GM21423 (cell line): ENCODE measurements around the gene MEP1A.
"Not testable (repeated sequence)": the region's sequence is repeated elsewhere in the genome, so short reads cannot be mapped to it uniquely, and the experiment has no call there.

ENCODE experiments used
- ATAC-seq: cut with Tn5 transposase; IDR thresholded peaks from one replicate; pipeline ENCODE4 v1.9.1; 2021; ENCODE audit warnings: mild to moderate bottlenecking, moderate library complexity; ENCODE audit not compliant: unreplicated experiment

The MEP1A gene

GRCh38 chr6:46774736-46775135 lies 18.5 kb upstream of the MEP1A start:
- not testable (repeated sequence) for ATAC-seq

DNA sequence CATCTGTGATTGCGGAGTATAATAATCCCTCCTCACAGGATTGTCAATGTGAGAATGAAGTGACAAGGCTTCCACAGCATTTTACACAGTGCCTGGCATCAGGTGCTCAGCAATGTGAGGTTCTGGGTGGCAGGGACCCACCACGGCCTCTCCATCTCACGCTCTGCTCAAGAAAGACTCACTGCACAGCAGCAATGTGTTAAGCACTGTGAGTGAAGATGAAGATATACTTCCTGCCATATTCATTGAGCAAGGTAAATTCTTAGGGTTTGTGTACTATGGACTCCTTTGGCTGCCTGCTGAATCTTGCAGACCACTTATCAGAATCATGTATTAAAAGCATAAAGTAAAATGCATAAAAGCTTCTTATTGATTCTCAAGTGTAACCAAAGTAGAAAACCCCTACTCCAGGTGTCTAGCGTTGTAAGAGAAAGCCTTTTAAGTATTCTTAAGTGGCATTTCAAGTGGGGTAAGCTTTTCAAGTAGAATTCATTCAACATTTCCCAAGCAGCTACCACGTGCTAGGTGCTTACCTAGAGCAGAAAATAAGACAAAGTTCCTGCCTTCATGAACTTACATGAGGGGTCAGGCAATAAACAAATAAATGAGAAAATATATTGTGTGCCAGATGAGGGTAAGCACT lies 17.0 kb upstream of the MEP1A start:
- no peak for ATAC-seq

DNA sequence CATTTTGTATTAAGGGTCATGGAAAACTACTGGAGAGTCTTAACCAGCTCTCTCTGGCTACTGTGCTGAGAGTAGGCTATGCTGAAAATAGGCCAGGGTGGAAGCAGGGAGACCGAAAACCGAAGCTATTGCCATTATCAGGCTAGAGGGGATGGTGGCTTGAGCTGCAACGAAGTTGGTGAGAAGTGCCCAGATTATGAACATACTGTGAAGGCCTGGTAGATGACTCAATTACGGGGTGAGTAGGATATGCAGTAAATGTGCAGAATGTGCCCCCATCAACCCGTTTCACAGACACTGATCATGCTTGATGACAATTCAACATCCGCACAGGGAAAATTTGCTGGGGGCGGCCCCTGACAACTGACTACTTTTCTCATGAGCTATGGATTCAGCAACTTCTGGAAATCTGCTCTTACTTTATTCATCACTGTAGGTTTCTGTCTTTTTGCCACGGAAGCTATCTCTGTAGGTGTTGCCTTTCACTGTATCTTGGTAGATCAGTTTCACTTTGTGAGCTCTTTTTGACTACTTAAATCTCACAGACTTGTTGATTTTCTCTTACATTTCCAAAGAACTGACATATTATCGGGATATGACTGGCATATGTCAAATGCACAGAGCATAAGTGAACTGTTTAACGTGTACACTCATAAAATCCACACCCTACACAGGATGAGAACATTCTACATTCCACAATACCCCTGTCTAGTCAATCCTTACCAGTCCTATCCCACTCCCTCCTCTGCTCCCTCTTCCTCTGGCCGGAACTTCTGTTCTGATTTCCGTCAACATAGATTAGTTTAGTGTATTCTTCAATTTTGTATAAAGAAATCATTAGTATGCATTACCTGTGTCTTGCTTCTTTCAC lies 15.5 kb upstream of the MEP1A start:
- no peak for ATAC-seq

DNA sequence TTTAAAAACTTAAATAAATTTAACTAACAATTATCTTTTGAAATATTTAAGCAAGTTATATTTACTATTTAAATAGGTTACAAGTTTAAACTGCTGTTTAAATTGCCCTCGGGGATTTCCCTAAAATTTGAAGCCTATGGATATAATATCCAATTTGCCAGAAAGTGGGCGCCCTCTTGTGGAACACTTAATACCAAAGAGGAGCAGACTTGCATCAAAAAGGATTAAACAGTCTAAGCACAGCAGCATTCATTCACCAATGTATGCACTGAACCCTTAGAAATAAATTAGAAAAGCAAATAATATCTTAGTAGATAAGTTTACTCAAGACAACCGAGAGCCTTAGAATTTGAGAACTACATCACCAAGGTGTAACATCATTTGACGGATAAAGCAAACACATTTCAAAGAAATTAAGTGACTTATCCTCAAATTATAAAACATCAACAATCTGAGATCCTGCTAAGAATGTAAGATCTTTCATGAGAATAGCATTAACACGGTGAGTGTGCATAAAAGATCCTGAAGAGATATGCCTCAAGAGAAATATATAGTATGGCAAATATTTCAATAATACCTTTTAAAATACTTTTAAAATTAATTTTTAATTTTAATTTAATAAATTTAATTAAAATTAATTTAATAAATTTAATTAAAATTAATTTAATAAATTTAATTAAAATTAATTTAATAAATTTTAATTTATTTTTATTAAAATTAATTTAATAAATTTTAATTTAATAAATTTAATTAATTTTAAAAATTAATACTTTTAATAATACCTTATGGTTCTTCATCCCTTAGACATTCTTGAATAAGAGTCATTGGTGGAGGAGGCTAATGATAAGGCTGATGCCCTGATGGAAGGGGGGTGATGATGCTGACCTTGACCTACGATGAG lies 11.5 kb upstream of the MEP1A start:
- ATAC-seq = no peak

DNA sequence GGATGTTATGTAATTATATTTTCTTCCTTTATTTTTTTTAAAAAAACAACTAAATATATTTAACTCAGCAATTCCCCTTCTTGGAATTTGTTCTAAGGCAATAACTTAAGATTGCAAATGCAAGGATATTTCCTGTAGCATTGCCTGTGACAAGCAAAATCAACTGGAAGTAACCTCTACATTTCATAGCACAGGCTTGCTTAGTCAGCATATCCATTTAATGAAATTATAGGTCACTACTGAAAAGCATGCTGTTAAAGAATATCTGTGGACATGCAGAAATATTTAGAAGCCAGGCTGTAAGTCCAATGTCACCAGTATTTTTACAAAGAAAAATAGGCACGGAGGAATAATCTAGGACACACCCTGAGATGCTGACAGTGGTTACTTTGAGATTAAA lies 8.7 kb upstream of the MEP1A start:
- no peak for ATAC-seq

DNA sequence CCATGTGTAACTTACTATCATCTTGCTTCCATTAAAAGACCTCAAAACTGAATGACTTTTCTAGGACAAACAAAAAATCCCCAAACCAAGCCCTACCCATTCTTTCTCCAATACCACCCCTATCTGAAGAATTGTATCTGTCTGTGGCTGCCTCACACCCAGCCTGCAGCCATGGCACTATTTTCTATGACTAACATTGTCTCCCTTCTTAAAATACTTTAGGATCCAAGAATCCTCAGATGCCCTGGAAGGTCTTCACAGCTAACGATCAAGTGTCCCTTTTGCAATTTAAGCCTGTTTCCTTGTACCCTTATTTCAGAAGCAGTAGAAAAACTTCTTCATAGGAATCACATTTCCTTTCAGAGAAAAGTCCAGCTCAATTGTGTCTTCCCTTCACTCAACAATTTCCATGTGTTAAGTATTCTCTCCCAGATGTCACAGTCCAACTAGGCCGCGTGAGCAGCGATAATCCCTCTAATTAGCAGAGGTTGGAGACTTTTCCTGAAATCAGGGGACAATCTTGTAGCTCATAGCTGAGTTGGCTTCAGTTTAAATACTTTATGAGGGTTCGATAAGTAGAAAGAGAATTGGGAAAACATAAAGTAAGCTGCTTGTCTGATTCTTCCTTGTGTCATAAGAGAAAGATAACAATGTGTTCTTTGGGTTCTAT lies 5.2 kb upstream of the MEP1A start:
- no peak for ATAC-seq

GRCh38 chr6:46788791-46789190 lies 4.4 kb upstream of the MEP1A start:
- no peak for ATAC-seq

DNA sequence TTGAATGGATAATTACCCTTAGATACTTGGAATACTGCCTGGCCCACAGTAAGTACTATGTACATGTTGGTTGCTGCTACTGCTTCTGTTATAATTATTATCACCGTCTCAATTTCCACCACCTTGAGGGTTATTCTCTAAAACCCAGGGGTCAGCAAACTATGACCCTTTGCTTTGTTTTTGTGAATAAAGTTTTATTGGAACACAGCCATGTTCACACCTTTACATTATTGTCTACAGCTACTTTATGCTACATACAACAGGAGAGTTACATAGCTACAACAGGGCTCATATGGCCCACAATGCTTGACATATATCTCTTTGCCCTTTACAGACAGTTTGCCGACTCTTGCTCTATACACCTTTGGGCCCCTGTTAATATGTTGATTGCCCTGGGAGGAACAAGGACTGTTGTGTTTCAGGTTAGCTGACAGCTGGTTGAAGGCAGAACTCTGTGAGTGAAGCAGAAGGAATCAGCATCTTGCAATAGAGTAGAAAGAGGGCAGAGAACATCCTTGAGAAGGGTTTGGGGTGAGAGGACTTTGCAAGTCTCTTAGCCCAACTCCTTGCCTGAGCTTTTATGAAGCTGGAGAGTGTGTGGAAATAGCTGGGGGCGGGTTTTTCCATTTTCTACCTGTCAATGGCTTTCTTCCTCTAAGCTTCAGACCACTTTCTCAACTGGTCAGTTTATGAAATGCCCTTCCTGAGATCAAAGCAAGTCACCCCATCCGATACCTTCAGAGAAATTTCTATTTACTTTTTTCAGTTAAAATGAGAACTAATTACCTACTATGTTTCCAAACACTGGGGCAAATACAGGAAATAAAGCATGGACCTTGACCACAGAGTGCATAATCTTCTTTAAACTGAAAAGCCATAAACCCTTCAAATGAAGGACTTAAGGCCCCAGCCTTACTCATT lies 3.5 kb upstream of the MEP1A start:
- ATAC-seq = no peak

GRCh38 chr6:46790355-46790874 lies 2.8 kb upstream of the MEP1A start:
- ATAC-seq = no peak

GRCh38 chr6:46792635-46793034 lies 554 bp upstream of the MEP1A start:
- no peak for ATAC-seq

DNA sequence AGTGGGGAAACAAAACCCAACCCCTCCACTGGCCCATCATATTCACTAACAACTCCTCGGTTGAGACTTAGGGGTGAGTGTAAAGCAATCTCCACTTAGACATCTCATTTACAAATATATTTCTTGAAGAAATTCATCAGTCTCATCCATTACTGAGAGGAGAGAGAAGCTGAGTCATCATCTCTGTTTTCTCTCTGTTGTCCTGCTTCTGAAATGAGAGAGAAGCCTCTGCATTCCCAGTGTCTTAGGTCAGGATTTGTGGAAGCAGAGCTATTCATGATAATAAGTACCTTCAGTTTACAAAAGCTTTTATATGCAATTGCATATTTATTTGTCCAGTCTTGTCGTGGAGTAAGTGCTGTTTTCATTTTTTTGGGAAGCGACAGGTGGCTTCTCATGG lies 879 bp downstream of the MEP1A start:
- no peak for ATAC-seq

DNA sequence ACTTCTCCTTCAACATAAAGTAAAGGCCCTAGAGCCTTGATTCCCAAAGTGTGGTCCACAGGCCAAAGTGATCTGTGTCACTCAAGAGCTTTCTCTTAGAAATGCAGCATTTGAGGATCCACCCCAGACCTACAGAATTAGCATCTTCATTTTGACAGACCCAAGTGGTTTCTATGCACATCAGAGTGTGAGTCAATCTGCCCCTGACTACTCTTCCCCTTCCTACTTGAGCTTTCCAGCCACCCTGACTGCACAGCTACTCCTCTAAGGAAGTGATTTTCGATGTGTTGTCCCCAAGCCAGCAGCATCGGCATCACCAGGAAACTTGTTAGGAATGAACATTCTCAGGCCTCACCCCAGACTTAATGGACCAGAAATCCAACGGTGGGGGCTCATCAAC lies 2.6 kb downstream of the MEP1A start:
- no peak for ATAC-seq

DNA sequence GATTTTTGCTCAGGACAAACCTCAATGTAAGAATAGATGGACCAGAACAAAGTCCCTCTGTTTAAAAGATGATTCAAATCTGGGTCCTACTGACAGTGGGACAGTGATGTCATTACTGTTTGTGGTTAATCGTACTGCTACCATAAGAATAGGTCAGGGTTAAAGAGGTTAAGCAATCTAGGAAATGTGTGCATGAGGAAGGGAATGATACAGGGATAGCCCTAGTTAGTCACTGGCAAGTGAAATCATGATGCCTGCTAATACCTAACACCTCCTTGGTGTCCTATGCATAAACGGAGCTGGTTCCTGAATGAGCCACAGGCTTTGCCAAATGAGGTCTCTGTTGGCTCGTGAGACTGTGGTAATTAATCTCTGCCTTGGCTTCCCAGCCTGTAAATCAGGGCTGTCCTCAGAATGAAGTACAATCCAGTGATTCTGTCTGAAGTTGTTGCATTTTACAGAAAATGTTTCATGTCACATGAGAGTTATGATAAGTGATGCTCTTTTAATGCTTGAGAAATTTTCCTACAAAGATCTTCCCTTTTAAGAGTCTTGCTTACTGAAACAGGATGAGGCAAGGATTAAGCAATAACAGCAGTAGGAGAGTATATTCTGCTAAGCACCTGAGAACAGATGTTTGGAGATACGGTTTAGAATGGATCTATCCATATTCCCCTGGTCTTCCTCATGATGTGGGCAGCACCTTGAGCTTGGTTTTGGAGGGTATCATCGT lies 3.8 kb downstream of the MEP1A start:
- ATAC-seq = no peak

GRCh38 chr6:46799657-46800056 lies 6.5 kb downstream of the MEP1A start:
- ATAC-seq = no peak

- no peak for ATAC-seq
Measured at GRCh38 chr6:46808806-46809205, 15.6 kb downstream of the MEP1A start.

GRCh38 chr6:46815130-46815529 lies 21.9 kb downstream of the MEP1A start:
- ATAC-seq = no peak

GRCh38 chr6:46816626-46817025 lies 23.4 kb downstream of the MEP1A start:
- ATAC-seq = no peak

DNA sequence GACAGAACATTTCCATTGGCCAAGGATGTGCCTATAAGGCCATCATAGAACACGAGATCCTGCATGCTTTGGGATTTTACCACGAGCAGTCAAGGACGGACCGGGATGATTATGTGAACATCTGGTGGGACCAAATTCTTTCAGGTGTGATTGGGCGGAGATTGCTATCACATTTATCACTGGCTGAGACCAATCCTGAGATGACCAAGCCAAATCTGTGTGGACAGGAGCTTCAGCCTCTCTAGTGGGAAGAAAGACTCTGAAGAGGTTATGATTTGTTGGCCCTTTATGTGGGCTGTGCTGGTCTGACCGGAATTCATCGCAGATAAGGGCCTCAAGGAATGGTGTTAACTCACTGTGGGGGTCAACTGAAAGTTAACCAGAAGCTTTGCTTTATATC lies 26.4 kb downstream of the MEP1A start:
- no peak for ATAC-seq

GRCh38 chr6:46821458-46821881 lies 28.3 kb downstream of the MEP1A start:
- no peak for ATAC-seq
